ENCODE results near the gene CKS1B. TPM values are rescaled to one million over a fixed set of nuclear protein-coding genes. Genes with fewer than 3 reads are reported as not detected.

The CKS1B gene
- total RNA-seq, 2 experiments from 2014 or later: 1.4 to 3.9 TPM

GRCh38 chr1:154969246-154969645 lies 5.2 kb upstream of the CKS1B start:
- ChIA-PET POLR2A (interaction anchor here (2.4 kb wide), 1 partner anchor 8 kb away, joined by 8 read pairs; the partner anchor contains the start of gene PYGO2), CTCF (interaction anchor here (2.3 to 10.7 kb wide), 2 partner anchors 30 to 48 kb away, joined by 8 to 71 read pairs; no protein-coding TSS in a partner anchor)
- DNase-seq (no peak), ATAC-seq (ENCODE audit: poor library complexity) (no peak)
- H3K4me3 ChIP-seq (ENCODE audit: low read length): no peak overlapping the region
- TF ChIP-seq CTCF (IDR thresholded peaks at IDR 0.05): no peak
- intact Hi-C loops (cut with DNase I, micrococcal nuclease): no loop called here
- H3K4me3 Mint-ChIP-seq: peak overlapping the region; percentile 35
- no peaks in the 10 kb centered on the region for H3K27me3 ChIP-seq (ENCODE audit: control insufficient read depth in 1 of 2, insufficient read depth in 2 of 2, low read length in 2 of 2)
- H3K27ac Mint-ChIP-seq: peak overlapping the region; percentile 70
- peaks cover 65% of the 10 kb centered on the region for H3K36me3 ChIP-seq (ENCODE audit: insufficient read depth, low read length)
- H3K4me1 ChIP-seq (ENCODE audit: insufficient read depth, low read length): peaks cover 55% of the 10 kb centered on the region
- no peaks in the 10 kb centered on the region for H3K27me3 Mint-ChIP-seq
- no peaks in the 10 kb centered on the region for H3K9me3 Mint-ChIP-seq
- H3K36me3 Mint-ChIP-seq (ENCODE audit: low read depth): peaks cover 62% of the 10 kb centered on the region
- H3K4me1 Mint-ChIP-seq (ENCODE audit: low read depth): peaks cover 30% of the 10 kb centered on the region
- no peaks in the 10 kb centered on the region for H3K9me3 ChIP-seq (ENCODE audit: control insufficient read depth in 1 of 2, insufficient read depth in 1 of 2, low read length in 2 of 2)
- peak overlapping the region; percentile 18 to 34 for H3K27ac ChIP-seq (ENCODE audit: low read depth in 1 of 2, low read length in 2 of 2)

GRCh38 chr1:154969860-154970452 lies 4.5 kb upstream of the CKS1B start:
- peaks cover 30% of the 10 kb centered on the region for H3K4me1 Mint-ChIP-seq (ENCODE audit: low read depth)
- ATAC-seq (ENCODE audit: poor library complexity) (no peak), DNase-seq (no peak)
- no peak for TF ChIP-seq CTCF (IDR thresholded peaks at IDR 0.05)
- peaks cover 55% of the 10 kb centered on the region for H3K4me1 ChIP-seq (ENCODE audit: insufficient read depth, low read length)
- H3K9me3 ChIP-seq (ENCODE audit: control insufficient read depth in 1 of 2, insufficient read depth in 1 of 2, low read length in 2 of 2): no peaks in the 10 kb centered on the region
- ChIA-PET POLR2A (interaction anchor here (1.1 to 2.4 kb wide), 6 partner anchors 8 to 44 kb away, joined by 3 to 9 read pairs (median 4); partner anchors contain the start of genes PBXIP1 and PYGO2), CTCF (interaction anchor here (1.2 to 10.7 kb wide), 3 partner anchors 29 to 92 kb away, joined by 3 to 71 read pairs (median 8); no protein-coding TSS in a partner anchor)
- H3K27me3 Mint-ChIP-seq: no peaks in the 10 kb centered on the region
- peaks cover 56% of the 10 kb centered on the region for H3K36me3 Mint-ChIP-seq (ENCODE audit: low read depth)
- peaks cover 60% of the 10 kb centered on the region for H3K36me3 ChIP-seq (ENCODE audit: insufficient read depth, low read length)
- intact Hi-C loops (cut with DNase I, micrococcal nuclease): no loop called here
- peak overlapping the region; percentile 70 for H3K27ac Mint-ChIP-seq
- H3K4me3 ChIP-seq (ENCODE audit: low read length): no peak overlapping the region
- H3K27ac ChIP-seq (ENCODE audit: low read depth in 1 of 2, low read length in 2 of 2): no peak overlapping the region
- H3K9me3 Mint-ChIP-seq: no peaks in the 10 kb centered on the region
- no peak overlapping the region for H3K4me3 Mint-ChIP-seq
- H3K27me3 ChIP-seq (ENCODE audit: control insufficient read depth in 1 of 2, insufficient read depth in 2 of 2, low read length in 2 of 2): no peaks in the 10 kb centered on the region

- peaks cover 47% of the 10 kb centered on the region for H3K36me3 Mint-ChIP-seq (ENCODE audit: low read depth)
- intact Hi-C loops (cut with DNase I, micrococcal nuclease): no loop called here
- H3K27ac ChIP-seq (ENCODE audit: low read depth in 1 of 2, low read length in 2 of 2): peak within 1 kb of the TSS in 1 of 2 donors; percentile 34
- H3K27me3 Mint-ChIP-seq: no peaks in the 10 kb centered on the region
- TF ChIP-seq CTCF (IDR thresholded peaks at IDR 0.05): no peak
- H3K4me3 Mint-ChIP-seq: peak within 1 kb of the TSS; percentile 55
- peak within 1 kb of the TSS; percentile 70 for H3K27ac Mint-ChIP-seq
- H3K36me3 ChIP-seq (ENCODE audit: insufficient read depth, low read length): peaks cover 53% of the 10 kb centered on the region
- peak in 5 of 14 experiments; percentile 27 to 65 (median 50) for DNase-seq
- no peak for ATAC-seq (ENCODE audit: poor library complexity)
- no peak within 1 kb of the TSS for H3K4me3 ChIP-seq (ENCODE audit: low read length)
- peaks cover 55% of the 10 kb centered on the region for H3K4me1 ChIP-seq (ENCODE audit: insufficient read depth, low read length)
- CTCF ChIA-PET: interaction anchor here (0.9 to 10.7 kb wide), 5 partner anchors 8 to 91 kb away, joined by 3 to 71 read pairs (median 8); partner anchors contain the start of genes PMVK and PYGO2
- peaks cover 30% of the 10 kb centered on the region for H3K4me1 Mint-ChIP-seq (ENCODE audit: low read depth)
- POLR2A ChIA-PET: interaction anchor here (1.1 to 2.4 kb wide), 7 partner anchors 9 to 43 kb away, joined by 3 to 9 read pairs (median 4); partner anchors contain the start of genes PBXIP1, PMVK and PYGO2
- H3K9me3 Mint-ChIP-seq: no peaks in the 10 kb centered on the region
- no peaks in the 10 kb centered on the region for H3K27me3 ChIP-seq (ENCODE audit: control insufficient read depth in 1 of 2, insufficient read depth in 2 of 2, low read length in 2 of 2)
- H3K9me3 ChIP-seq (ENCODE audit: control insufficient read depth in 1 of 2, insufficient read depth in 1 of 2, low read length in 2 of 2): no peaks in the 10 kb centered on the region
Measured at GRCh38 chr1:154970631-154971340, 3.7 kb upstream of the CKS1B start, which contains the start of gene SHC1. SHC1 (minus strand) TSS chr1:154970747; CDS start chr1:154970526, 221 bp downstream.

All from CD4-positive, alpha-beta T cell (primary cell).